Keratinocyte (primary cell): ENCODE data around the gene ACAN.

Source experiments
- EZH2 ChIP-seq: IDR thresholded peaks from one replicate; pipeline ENCODE4 v1.6.1; 2012; ENCODE audit warnings: inconsistent platforms, mild to moderate bottlenecking, low read length, moderate library complexity
- TF ChIP-seq, protein P1 (sequence below), 3 experiments: IDR thresholded peaks in 1 of 3; conservative IDR thresholded peaks in 1 of 3; optimal IDR thresholded peaks in 1 of 3; 2 replicates in 2 of 3; 3 replicates in 1 of 3; pipeline versions ENCODE3 to v1.5.1; 2011; ENCODE audit warnings: low read length in 3 of 3, mild to moderate bottlenecking in 3 of 3, moderate library complexity in 2 of 3, control low read depth in 1 of 3, inconsistent platforms in 1 of 3; ENCODE audit not compliant: insufficient read depth in 2 of 3; ENCODE audit errors: extremely low read depth in 1 of 3

- TF ChIP-seq, protein P1, sequence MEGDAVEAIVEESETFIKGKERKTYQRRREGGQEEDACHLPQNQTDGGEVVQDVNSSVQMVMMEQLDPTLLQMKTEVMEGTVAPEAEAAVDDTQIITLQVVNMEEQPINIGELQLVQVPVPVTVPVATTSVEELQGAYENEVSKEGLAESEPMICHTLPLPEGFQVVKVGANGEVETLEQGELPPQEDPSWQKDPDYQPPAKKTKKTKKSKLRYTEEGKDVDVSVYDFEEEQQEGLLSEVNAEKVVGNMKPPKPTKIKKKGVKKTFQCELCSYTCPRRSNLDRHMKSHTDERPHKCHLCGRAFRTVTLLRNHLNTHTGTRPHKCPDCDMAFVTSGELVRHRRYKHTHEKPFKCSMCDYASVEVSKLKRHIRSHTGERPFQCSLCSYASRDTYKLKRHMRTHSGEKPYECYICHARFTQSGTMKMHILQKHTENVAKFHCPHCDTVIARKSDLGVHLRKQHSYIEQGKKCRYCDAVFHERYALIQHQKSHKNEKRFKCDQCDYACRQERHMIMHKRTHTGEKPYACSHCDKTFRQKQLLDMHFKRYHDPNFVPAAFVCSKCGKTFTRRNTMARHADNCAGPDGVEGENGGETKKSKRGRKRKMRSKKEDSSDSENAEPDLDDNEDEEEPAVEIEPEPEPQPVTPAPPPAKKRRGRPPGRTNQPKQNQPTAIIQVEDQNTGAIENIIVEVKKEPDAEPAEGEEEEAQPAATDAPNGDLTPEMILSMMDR (optimal IDR thresholded peaks at IDR 0.05 in 1 of 3, IDR thresholded peaks at IDR 0.05 in 1 of 3, conservative IDR thresholded peaks at IDR 0.05 in 1 of 3; ENCODE audit: extremely low read depth in 1 of 3, insufficient read depth in 2 of 3, low read length in 3 of 3), result no peak
- no peak for TF ChIP-seq EZH2
Measured at GRCh38 chr15:88877415-88877814, 74.2 kb downstream of the ACAN start.
